MM.1S (cell line): Measurements from ENCODE around the gene SLC10A3.

Source experiments
- DNase-seq: peaks from one replicate; pipeline ENCODE4 v3.0.0-alpha.2; 2015
- H2AFZ ChIP-seq: fragments of 300-600 bp; sonication (generic); 2 replicates; pipeline ENCODE4 v1.6.0; 2016; ENCODE audit warnings: antibody characterized with exemption, low read length
- H3F3A ChIP-seq: fragments of 300-600 bp; sonication (generic); 2 replicates; pipeline ENCODE4 v1.6.1; 2016; ENCODE audit warnings: mild to moderate bottlenecking, antibody characterized with exemption, low read length, moderate library complexity, mixed read lengths; ENCODE audit not compliant: insufficient read depth
- H3K27ac ChIP-seq: fragments of 300-600 bp; sonication (generic); 2 replicates; pipeline ENCODE4 v1.5.1; 2016; ENCODE audit warnings: mild to moderate bottlenecking, low read length
- H3K27me3 ChIP-seq: fragments of 300-600 bp; sonication (generic); replicated peaks from 2 replicates; pipeline ENCODE4 v1.6.0; 2016; ENCODE audit warnings: low read length; ENCODE audit not compliant: insufficient read depth
- H3K36me3 ChIP-seq: fragments of 300-600 bp; sonication (generic); replicated peaks from 2 replicates; pipeline ENCODE4 v1.6.1; 2016; ENCODE audit warnings: mild to moderate bottlenecking, low read length, mixed read lengths; ENCODE audit not compliant: insufficient read depth
- H3K4me1 ChIP-seq: fragments of 300-600 bp; sonication (generic); 2 replicates; pipeline ENCODE4 v1.6.1; 2016; ENCODE audit warnings: low read length, mixed read lengths
- H3K4me2 ChIP-seq: fragments of 300-600 bp; sonication (generic); 2 replicates; pipeline ENCODE4 v1.6.0; 2016; ENCODE audit warnings: low read depth, low read length
- H3K4me3 ChIP-seq: fragments of 300-600 bp; sonication (generic); 2 replicates; pipeline ENCODE4 v1.5.1; 2016; ENCODE audit warnings: low read length, mixed read lengths
- H3K79me2 ChIP-seq: fragments of 300-600 bp; sonication (generic); 2 replicates; pipeline ENCODE4 v1.6.1; 2016; ENCODE audit warnings: mixed run types, low read length, mixed read lengths
- H3K9ac ChIP-seq: fragments of 300-600 bp; sonication (generic); 2 replicates; pipeline ENCODE4 v1.6.1; 2016; ENCODE audit warnings: low read length, mixed read lengths
- H3K9me2 ChIP-seq: fragments of 300-600 bp; sonication (generic); replicated peaks from 2 replicates; pipeline ENCODE4 v1.6.1; 2016; ENCODE audit warnings: mild to moderate bottlenecking, low read length, mixed read lengths; ENCODE audit not compliant: insufficient read depth
- H3K9me3 ChIP-seq: fragments of 300-600 bp; sonication (generic); replicated peaks from 2 replicates; pipeline ENCODE4 v1.6.1; 2016; ENCODE audit warnings: mild to moderate bottlenecking, low read length, mixed read lengths; ENCODE audit not compliant: insufficient read depth
- H4K20me1 ChIP-seq: fragments of 300-600 bp; sonication (generic); 2 replicates; pipeline ENCODE4 v1.6.1; 2016; ENCODE audit warnings: mild to moderate bottlenecking, low read length, moderate library complexity, mixed read lengths; ENCODE audit not compliant: insufficient read depth
- CTCF ChIP-seq: fragments of 300-600 bp; sonication (generic); IDR thresholded peaks from 2 replicates; pipeline ENCODE4 v1.5.1; 2016; ENCODE audit warnings: antibody characterized with exemption, low read length, mixed read lengths
- EZH2 ChIP-seq: fragments of 300-600 bp; sonication (generic); optimal IDR thresholded peaks from 2 replicates; pipeline ENCODE3; 2017; ENCODE audit warnings: low read depth, mild to moderate bottlenecking, antibody characterized with exemption, low read length, mixed read lengths
- EZH2phosphoT487 ChIP-seq: fragments of 300-600 bp; sonication (generic); IDR thresholded peaks from 2 replicates; pipeline ENCODE4 v1.6.1; 2018; ENCODE audit warnings: antibody characterized with exemption, low read length

The SLC10A3 gene

GRCh38 chrX:154530286-154530685 is 39.9 kb upstream of the SLC10A3 start:
- Histone ChIP-seq H3K4me1 (peaks cover 4% of the 10 kb centered on the region), H2AFZ (no peak overlapping the region), H3K36me3 (no peaks in the 10 kb centered on the region), H3K9me3 (no peaks in the 10 kb centered on the region), H3K4me2 (no peak overlapping the region), H3F3A (no peaks in the 10 kb centered on the region), H3K9ac (no peak overlapping the region), H4K20me1 (no peaks in the 10 kb centered on the region), H3K27ac (no peak overlapping the region), H3K79me2 (no peaks in the 10 kb centered on the region), H3K27me3 (no peaks in the 10 kb centered on the region), H3K4me3 (no peak overlapping the region), H3K9me2 (no peaks in the 10 kb centered on the region)
- TF ChIP-seq CTCF (no peak), EZH2phosphoT487 (no peak), EZH2 (no peak)
- no peak for DNase-seq

GRCh38 chrX:154529206-154529612 is 38.8 kb upstream of the SLC10A3 start:
- Histone ChIP-seq H3K4me2 (no peak overlapping the region), H4K20me1 (no peaks in the 10 kb centered on the region), H3K9me2 (no peaks in the 10 kb centered on the region), H3K36me3 (no peaks in the 10 kb centered on the region), H3K9me3 (no peaks in the 10 kb centered on the region), H3K27me3 (no peaks in the 10 kb centered on the region), H3K4me1 (no peaks in the 10 kb centered on the region), H2AFZ (no peak overlapping the region), H3K4me3 (no peak overlapping the region), H3K79me2 (no peaks in the 10 kb centered on the region), H3F3A (no peaks in the 10 kb centered on the region), H3K9ac (no peak overlapping the region), H3K27ac (no peak overlapping the region)
- DNase-seq = no peak
- TF ChIP-seq EZH2 = no peak
- TF ChIP-seq EZH2phosphoT487 = no peak
- no peak for TF ChIP-seq CTCF

GRCh38 chrX:154526901-154527675 is 36.7 kb upstream of the SLC10A3 start:
- Histone ChIP-seq H3K9me2 (no peaks in the 10 kb centered on the region), H3K27ac (no peak overlapping the region), H3K36me3 (no peaks in the 10 kb centered on the region), H3K9ac (peak overlapping the region; percentile 14; the same call in 1 of the 2 replicates), H4K20me1 (no peaks in the 10 kb centered on the region), H3K4me3 (0 out of 2 replicates have a peak overlapping the region, but pooled peaks have one; percentile 24), H2AFZ (peak overlapping the region; percentile 59), H3K79me2 (no peaks in the 10 kb centered on the region), H3K9me3 (no peaks in the 10 kb centered on the region), H3K4me1 (no peaks in the 10 kb centered on the region), H3K27me3 (no peaks in the 10 kb centered on the region), H3F3A (no peaks in the 10 kb centered on the region), H3K4me2 (peak overlapping the region; percentile 57; the same call in 1 of the 2 replicates)
- TF ChIP-seq EZH2 = no peak
- peak; percentile 42 for TF ChIP-seq CTCF
- DNase-seq = peak; percentile 61
